HEK293 (cell line): ENCODE results near the gene ZDHHC1.

Experiments used
- CTCF ChIA-PET: fragments of 350-600 bp; formaldehyde crosslinking; extraction: SDS; loops from one replicate; lab custom pipeline; 2021; ENCODE audit warnings: antibody characterized with exemption; lab: Yijun Ruan, JAX
- POLR2A ChIA-PET: fragments of 300-600 bp; formaldehyde crosslinking; extraction: SDS; loops from one replicate; lab custom pipeline; 2020; ENCODE audit warnings: antibody characterized with exemption, inconsistent platforms; lab: Yijun Ruan, JAX
- H3K27ac ChIP-seq: fragments of 200-500 bp; sonication (Bioruptor generic); 2 replicates; pipeline ENCODE4 v1.5.1; 2014; ENCODE audit warnings: low read depth, low read length, control low read depth, inconsistent platforms; ENCODE audit errors: extremely low read depth
- H3K36me3 ChIP-seq, 2 experiments: fragments of 200-500 bp in 1 of 2; sonication (Bioruptor generic) in 1 of 2; 1 replicate in 1 of 2; 2 replicates in 1 of 2; pipeline ENCODE4 v1.5.1; 2014 to 2017; ENCODE audit warnings: inconsistent platforms in 2 of 2, low read length in 2 of 2; ENCODE audit not compliant: control insufficient read depth in 2 of 2, insufficient read depth in 1 of 2
- H3K4me1 ChIP-seq: fragments of 200-500 bp; sonication (Bioruptor generic); 2 replicates; pipeline ENCODE4 v1.5.1; 2014; ENCODE audit warnings: mild to moderate bottlenecking, low read length, inconsistent platforms; ENCODE audit not compliant: control insufficient read depth, insufficient read depth
- H3K4me3 ChIP-seq: 2 replicates; pipeline ENCODE4 v1.5.1; 2011; ENCODE audit warnings: low read depth, mild to moderate bottlenecking, control low read depth, low read length, moderate library complexity
- H3K9me3 ChIP-seq: fragments of 200-500 bp; sonication (Bioruptor generic); 2 replicates; pipeline ENCODE4 v1.5.1; 2014; ENCODE audit warnings: low read depth, low read length, inconsistent platforms; ENCODE audit not compliant: control insufficient read depth, insufficient read depth
- BCL11A ChIP-seq: fragments of 450-650 bp; formaldehyde crosslinking; IDR thresholded peaks from 2 replicates; pipeline ENCODE4 v1.5.1; 2016; ENCODE audit warnings: low read depth, missing biosample characterization, missing genetic modification characterization
- KLF7 ChIP-seq: fragments of 450-650 bp; formaldehyde crosslinking; IDR thresholded peaks from 2 replicates; pipeline ENCODE4 v1.5.1; 2016; ENCODE audit warnings: missing biosample characterization, missing genetic modification characterization, borderline replicate concordance
- SCRT2 ChIP-seq: fragments of 450-650 bp; formaldehyde crosslinking; IDR thresholded peaks from 2 replicates; pipeline ENCODE4 v1.5.1; 2016; ENCODE audit warnings: missing biosample characterization, missing genetic modification characterization
- TCF7L2 ChIP-seq: IDR thresholded peaks from 2 replicates; pipeline ENCODE4 v1.6.1; 2011; ENCODE audit warnings: low read depth, mild to moderate bottlenecking, inconsistent platforms, low read length, moderate library complexity, borderline replicate concordance
- ZBTB48 ChIP-seq: fragments of 450-650 bp; formaldehyde crosslinking; IDR thresholded peaks from 2 replicates; pipeline ENCODE4 v1.5.1; 2016; ENCODE audit warnings: missing biosample characterization, missing genetic modification characterization
- ZEB2 ChIP-seq: fragments of 450-650 bp; formaldehyde crosslinking; IDR thresholded peaks from 2 replicates; pipeline ENCODE4 v1.5.1; 2016; ENCODE audit warnings: missing biosample characterization, missing genetic modification characterization
- ZNF140 ChIP-seq: fragments of 450-650 bp; formaldehyde crosslinking; IDR thresholded peaks from 2 replicates; pipeline ENCODE4 v1.5.1; 2016; ENCODE audit warnings: missing biosample characterization, missing genetic modification characterization
- ZNF274 ChIP-seq, 2 experiments: fragments of 200-500 bp in 1 of 2; fragments of 450-650 bp in 1 of 2; sonication (Bioruptor generic) in 1 of 2; formaldehyde crosslinking in 1 of 2; IDR thresholded peaks; 2 replicates each; pipeline versions ENCODE4 v1.5.1 to v1.6.1; 2014 to 2016; ENCODE audit warnings: borderline replicate concordance in 1 of 2, inconsistent platforms in 1 of 2, low read length in 1 of 2, missing biosample characterization in 1 of 2, missing genetic modification characterization in 1 of 2
- ZNF341 ChIP-seq: fragments of 450-650 bp; formaldehyde crosslinking; IDR thresholded peaks from 2 replicates; pipeline ENCODE4; 2016; ENCODE audit warnings: low read depth, missing biosample characterization, missing genetic modification characterization
- ZNF391 ChIP-seq: fragments of 450-650 bp; formaldehyde crosslinking; IDR thresholded peaks from 2 replicates; pipeline ENCODE4 v1.5.1; 2016; ENCODE audit warnings: low read depth, missing biosample characterization, missing genetic modification characterization, borderline replicate concordance
- ZNF610 ChIP-seq: fragments of 450-650 bp; formaldehyde crosslinking; IDR thresholded peaks from 2 replicates; pipeline ENCODE4 v1.5.1; 2016; ENCODE audit warnings: missing biosample characterization, missing genetic modification characterization, borderline replicate concordance
- ZNF621 ChIP-seq: fragments of 450-650 bp; formaldehyde crosslinking; IDR thresholded peaks from 2 replicates; pipeline ENCODE4 v1.5.1; 2017; ENCODE audit warnings: missing biosample characterization, missing genetic modification characterization
- ZNF785 ChIP-seq: fragments of 450-650 bp; formaldehyde crosslinking; IDR thresholded peaks from 2 replicates; pipeline ENCODE4 v1.5.1; 2016; ENCODE audit warnings: missing biosample characterization, missing genetic modification characterization
- TF ChIP-seq, protein P1 (sequence below): fragments of 450-650 bp; formaldehyde crosslinking; IDR thresholded peaks from 2 replicates; pipeline ENCODE4 v1.5.0; 2017; ENCODE audit warnings: missing biosample characterization, missing genetic modification characterization, borderline replicate concordance
- TF ChIP-seq, protein P2 (sequence below): fragments of 450-650 bp; formaldehyde crosslinking; IDR thresholded peaks from 2 replicates; pipeline ENCODE4 v1.5.1; 2016; ENCODE audit warnings: missing biosample characterization, missing genetic modification characterization
- TF ChIP-seq, protein P3 (sequence below): fragments of 450-650 bp; formaldehyde crosslinking; IDR thresholded peaks from 2 replicates; pipeline ENCODE4; 2016; ENCODE audit warnings: missing biosample characterization, missing genetic modification characterization
- TF ChIP-seq, protein P4 (sequence below): fragments of 450-650 bp; formaldehyde crosslinking; IDR thresholded peaks from 2 replicates; pipeline ENCODE4 v1.5.1; 2016; ENCODE audit warnings: missing biosample characterization, missing genetic modification characterization
- TF ChIP-seq, protein P5 (sequence below): fragments of 450-650 bp; formaldehyde crosslinking; IDR thresholded peaks from 2 replicates; pipeline ENCODE4 v1.5.1; 2016; ENCODE audit warnings: missing biosample characterization, missing genetic modification characterization
- TF ChIP-seq, protein P6 (sequence below): fragments of 450-650 bp; formaldehyde crosslinking; IDR thresholded peaks from 2 replicates; pipeline ENCODE4 v1.5.1; 2017; ENCODE audit warnings: missing biosample characterization, missing genetic modification characterization

Gene ZDHHC1

DNA sequence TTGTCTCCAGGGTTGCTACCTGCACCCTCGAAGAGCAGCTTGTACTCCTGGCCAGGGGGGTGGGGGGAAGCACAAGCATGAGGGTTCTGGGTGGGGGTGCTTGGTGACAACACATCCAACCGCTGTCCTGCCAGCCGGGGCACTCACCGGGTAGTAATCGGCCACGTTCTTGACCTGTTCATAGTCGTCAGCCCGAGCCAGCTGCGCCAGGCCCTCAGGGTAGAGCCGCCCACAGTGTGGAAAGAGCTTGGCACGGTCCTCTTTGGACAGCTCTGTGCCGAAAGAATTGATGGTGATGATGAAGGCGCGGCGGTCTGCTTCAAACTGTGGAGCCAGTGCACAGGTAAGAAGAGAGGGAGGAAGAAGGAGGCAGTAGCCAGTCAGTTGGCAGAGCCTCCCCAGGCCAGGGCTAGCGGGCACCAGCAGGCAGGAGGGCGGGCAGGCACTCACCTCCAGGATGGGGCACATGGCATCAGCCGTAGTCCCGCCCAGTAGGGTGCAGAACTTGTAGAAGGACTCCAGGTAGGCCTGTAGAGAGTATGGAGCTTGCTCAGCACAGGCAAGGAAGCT lies 22.6 kb upstream of the ZDHHC1 start:
- ChIA-PET CTCF (interaction anchor here (0.5 to 2.0 kb wide), 5 partner anchors 11 to 377 kb away, joined by 3 to 10 read pairs (median 3); no protein-coding TSS in a partner anchor), POLR2A (interaction anchor here (0.6 kb wide), 1 partner anchor 357 kb away, joined by 5 read pairs; no protein-coding TSS in a partner anchor)

More for the DNA sequence above, 22.6 kb upstream of the ZDHHC1 start:
- Histone ChIP-seq H3K9me3 (no peaks in the 10 kb centered on the region), H3K4me3 (no peak overlapping the region), H3K4me1 (no peaks in the 10 kb centered on the region), H3K27ac (no peak overlapping the region), H3K36me3 (peaks cover 0 to 71% of the 10 kb centered on the region in 2 experiments; a peak in 1 of 3 replicates)
- TF ChIP-seq ZNF785 (tag by site-specific recombination) (no peak), SCRT2 (tag by site-specific recombination) (no peak), ZNF621 (no peak), ZNF274 (IDR thresholded peaks at IDR 0.05; ENCODE audit: low read length) (no peak), ZNF274 (tag by site-specific recombination; IDR thresholded peaks at IDR 0.05; ENCODE audit: borderline replicate concordance) (no peak), ZBTB48 (no peak), TCF7L2 (no peak), ZNF140 (no peak), ZNF391 (tag by site-specific recombination) (no peak), BCL11A (tag by site-specific recombination) (no peak), ZEB2 (tag by site-specific recombination) (no peak), KLF7 (tag by site-specific recombination) (no peak), ZNF610 (tag by site-specific recombination) (no peak), ZNF341 (tag by site-specific recombination) (no peak)
- TF ChIP-seq, protein P1, sequence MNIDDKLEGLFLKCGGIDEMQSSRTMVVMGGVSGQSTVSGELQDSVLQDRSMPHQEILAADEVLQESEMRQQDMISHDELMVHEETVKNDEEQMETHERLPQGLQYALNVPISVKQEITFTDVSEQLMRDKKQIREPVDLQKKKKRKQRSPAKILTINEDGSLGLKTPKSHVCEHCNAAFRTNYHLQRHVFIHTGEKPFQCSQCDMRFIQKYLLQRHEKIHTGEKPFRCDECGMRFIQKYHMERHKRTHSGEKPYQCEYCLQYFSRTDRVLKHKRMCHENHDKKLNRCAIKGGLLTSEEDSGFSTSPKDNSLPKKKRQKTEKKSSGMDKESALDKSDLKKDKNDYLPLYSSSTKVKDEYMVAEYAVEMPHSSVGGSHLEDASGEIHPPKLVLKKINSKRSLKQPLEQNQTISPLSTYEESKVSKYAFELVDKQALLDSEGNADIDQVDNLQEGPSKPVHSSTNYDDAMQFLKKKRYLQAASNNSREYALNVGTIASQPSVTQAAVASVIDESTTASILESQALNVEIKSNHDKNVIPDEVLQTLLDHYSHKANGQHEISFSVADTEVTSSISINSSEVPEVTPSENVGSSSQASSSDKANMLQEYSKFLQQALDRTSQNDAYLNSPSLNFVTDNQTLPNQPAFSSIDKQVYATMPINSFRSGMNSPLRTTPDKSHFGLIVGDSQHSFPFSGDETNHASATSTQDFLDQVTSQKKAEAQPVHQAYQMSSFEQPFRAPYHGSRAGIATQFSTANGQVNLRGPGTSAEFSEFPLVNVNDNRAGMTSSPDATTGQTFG (tag by site-specific recombination), result no peak
- TF ChIP-seq, protein P2, sequence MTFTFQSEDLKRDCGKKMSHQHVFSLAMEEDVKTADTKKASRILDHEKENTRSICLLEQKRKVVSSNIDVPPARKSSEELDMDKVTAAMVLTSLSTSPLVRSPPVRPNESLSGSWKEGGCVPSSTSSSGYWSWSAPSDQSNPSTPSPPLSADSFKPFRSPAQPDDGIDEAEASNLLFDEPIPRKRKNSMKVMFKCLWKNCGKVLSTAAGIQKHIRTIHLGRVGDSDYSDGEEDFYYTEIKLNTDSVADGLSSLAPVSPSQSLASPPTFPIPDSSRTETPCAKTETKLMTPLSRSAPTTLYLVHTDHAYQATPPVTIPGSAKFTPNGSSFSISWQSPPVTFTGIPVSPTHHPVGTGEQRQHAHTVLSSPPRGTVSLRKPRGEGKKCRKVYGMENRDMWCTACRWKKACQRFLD (tag by site-specific recombination), result no peak
- TF ChIP-seq, protein P3, sequence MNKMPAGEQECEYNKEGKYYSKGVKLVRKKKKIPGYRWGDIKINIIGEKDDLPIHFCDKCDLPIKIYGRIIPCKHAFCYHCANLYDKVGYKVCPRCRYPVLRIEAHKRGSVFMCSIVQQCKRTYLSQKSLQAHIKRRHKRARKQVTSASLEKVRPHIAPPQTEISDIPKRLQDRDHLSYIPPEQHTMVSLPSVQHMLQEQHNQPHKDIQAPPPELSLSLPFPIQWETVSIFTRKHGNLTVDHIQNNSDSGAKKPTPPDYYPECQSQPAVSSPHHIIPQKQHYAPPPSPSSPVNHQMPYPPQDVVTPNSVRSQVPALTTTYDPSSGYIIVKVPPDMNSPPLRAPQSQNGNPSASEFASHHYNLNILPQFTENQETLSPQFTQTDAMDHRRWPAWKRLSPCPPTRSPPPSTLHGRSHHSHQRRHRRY (tag by site-specific recombination), result no peak
- TF ChIP-seq, protein P4, sequence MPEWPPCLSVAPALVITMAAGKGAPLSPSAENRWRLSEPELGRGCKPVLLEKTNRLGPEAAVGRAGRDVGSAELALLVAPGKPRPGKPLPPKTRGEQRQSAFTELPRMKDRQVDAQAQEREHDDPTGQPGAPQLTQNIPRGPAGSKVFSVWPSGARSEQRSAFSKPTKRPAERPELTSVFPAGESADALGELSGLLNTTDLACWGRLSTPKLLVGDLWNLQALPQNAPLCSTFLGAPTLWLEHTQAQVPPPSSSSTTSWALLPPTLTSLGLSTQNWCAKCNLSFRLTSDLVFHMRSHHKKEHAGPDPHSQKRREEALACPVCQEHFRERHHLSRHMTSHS, result no peak
- TF ChIP-seq, protein P5, sequence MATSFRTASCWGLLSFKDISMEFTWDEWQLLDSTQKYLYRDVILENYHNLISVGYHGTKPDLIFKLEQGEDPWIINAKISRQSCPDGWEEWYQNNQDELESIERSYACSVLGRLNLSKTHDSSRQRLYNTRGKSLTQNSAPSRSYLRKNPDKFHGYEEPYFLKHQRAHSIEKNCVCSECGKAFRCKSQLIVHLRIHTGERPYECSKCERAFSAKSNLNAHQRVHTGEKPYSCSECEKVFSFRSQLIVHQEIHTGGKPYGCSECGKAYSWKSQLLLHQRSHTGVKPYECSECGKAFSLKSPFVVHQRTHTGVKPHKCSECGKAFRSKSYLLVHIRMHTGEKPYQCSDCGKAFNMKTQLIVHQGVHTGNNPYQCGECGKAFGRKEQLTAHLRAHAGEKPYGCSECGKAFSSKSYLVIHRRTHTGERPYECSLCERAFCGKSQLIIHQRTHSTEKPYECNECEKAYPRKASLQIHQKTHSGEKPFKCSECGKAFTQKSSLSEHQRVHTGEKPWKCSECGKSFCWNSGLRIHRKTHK (tag by site-specific recombination), result no peak
- TF ChIP-seq, protein P6, sequence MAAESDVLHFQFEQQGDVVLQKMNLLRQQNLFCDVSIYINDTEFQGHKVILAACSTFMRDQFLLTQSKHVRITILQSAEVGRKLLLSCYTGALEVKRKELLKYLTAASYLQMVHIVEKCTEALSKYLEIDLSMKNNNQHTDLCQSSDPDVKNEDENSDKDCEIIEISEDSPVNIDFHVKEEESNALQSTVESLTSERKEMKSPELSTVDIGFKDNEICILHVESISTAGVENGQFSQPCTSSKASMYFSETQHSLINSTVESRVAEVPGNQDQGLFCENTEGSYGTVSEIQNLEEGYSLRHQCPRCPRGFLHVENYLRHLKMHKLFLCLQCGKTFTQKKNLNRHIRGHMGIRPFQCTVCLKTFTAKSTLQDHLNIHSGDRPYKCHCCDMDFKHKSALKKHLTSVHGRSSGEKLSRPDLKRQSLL (tag by site-specific recombination), result no peak
